CD14-positive monocyte (primary cell): Measurements from ENCODE around the gene MYCBP2. TPM values are rescaled to one million over a fixed set of nuclear protein-coding genes. Genes with fewer than 3 reads are reported as not detected.

ENCODE experiments used
- DNase-seq, 3 donors: peaks; one replicate each; pipeline ENCODE4 v3.0.0-alpha.2; 2011 to 2022
- H2AFZ ChIP-seq: 2 replicates; pipeline ENCODE4 v1.6.0; 2012; ENCODE audit warnings: mild to moderate bottlenecking, low read depth, low read length, inconsistent platforms; ENCODE audit not compliant: insufficient read depth, poor library complexity, severe bottlenecking
- H3K27ac ChIP-seq, 2 donors: 1 replicate in 1 of 2; 2 replicates in 1 of 2; pipeline ENCODE4 v1.5.1; 2012 to 2013; ENCODE audit warnings: low read length in 2 of 2, control low read depth in 1 of 2, inconsistent platforms in 1 of 2, low read depth in 1 of 2, mild to moderate bottlenecking in 1 of 2
- H3K27me3 ChIP-seq, 2 donors: one replicate each; pipeline versions ENCODE4 v1.6.0 to v1.6.1; 2011 to 2013; ENCODE audit warnings: low read length in 2 of 2; ENCODE audit not compliant: control insufficient read depth in 2 of 2, insufficient read depth in 2 of 2
- H3K36me3 ChIP-seq, 2 donors: replicated peaks in 1 of 2; 1 replicate in 1 of 2; 2 replicates in 1 of 2; pipeline versions ENCODE4 v1.5.1 to v1.6.1; 2012 to 2013; ENCODE audit warnings: low read length in 2 of 2, control low read depth in 1 of 2, inconsistent platforms in 1 of 2, mild to moderate bottlenecking in 1 of 2; ENCODE audit not compliant: insufficient read depth in 2 of 2, control insufficient read depth in 1 of 2
- H3K4me1 ChIP-seq, 2 donors: 1 replicate in 1 of 2; 2 replicates in 1 of 2; pipeline versions ENCODE4 v1.5.1 to v1.6.1; 2012 to 2013; ENCODE audit warnings: low read length in 2 of 2, control low read depth in 1 of 2, inconsistent platforms in 1 of 2, mild to moderate bottlenecking in 1 of 2, moderate library complexity in 1 of 2; ENCODE audit not compliant: insufficient read depth in 2 of 2, control insufficient read depth in 1 of 2
- H3K4me2 ChIP-seq: replicated peaks from 2 replicates; pipeline ENCODE3; 2012; ENCODE audit warnings: low read length, moderate library complexity, mild to moderate bottlenecking; ENCODE audit not compliant: poor library complexity, severe bottlenecking; ENCODE audit errors: extremely low read depth
- H3K4me3 ChIP-seq, 3 experiments: fragments of 200-600 bp in 1 of 3; sonication (generic) in 1 of 3; replicated peaks in 1 of 3; 1 replicate in 2 of 3; 2 replicates in 1 of 3; pipeline ENCODE4 v1.5.1; 2011 to 2013; ENCODE audit warnings: low read length in 3 of 3, mild to moderate bottlenecking in 3 of 3, control low read depth in 2 of 3, low read depth in 2 of 3, inconsistent platforms in 1 of 3, moderate library complexity in 1 of 3
- H3K79me2 ChIP-seq: 2 replicates; pipeline ENCODE4 v1.6.0; 2012; ENCODE audit warnings: mild to moderate bottlenecking, control low read depth, inconsistent platforms, low read length, moderate library complexity; ENCODE audit not compliant: insufficient read depth
- H3K9ac ChIP-seq: 2 replicates; pipeline ENCODE4 v1.6.0; 2017; ENCODE audit warnings: low read length, mild to moderate bottlenecking; ENCODE audit not compliant: insufficient read depth, poor library complexity, severe bottlenecking
- H3K9me3 ChIP-seq, 2 donors: replicated peaks in 1 of 2; 1 replicate in 1 of 2; 2 replicates in 1 of 2; pipeline versions ENCODE4 v1.5.1 to v1.6.1; 2012 to 2013; ENCODE audit warnings: low read length in 2 of 2, control low read depth in 1 of 2; ENCODE audit not compliant: control insufficient read depth in 1 of 2, insufficient read depth in 1 of 2
- H4K20me1 ChIP-seq: 2 replicates; pipeline ENCODE4 v1.6.0; 2012; ENCODE audit warnings: mild to moderate bottlenecking, low read length, control low read depth, moderate library complexity; ENCODE audit not compliant: insufficient read depth
- H3K27ac Mint-ChIP-seq, 7 donors: one replicate each; pipeline ENCODE4 v1.8.0; 2020; ENCODE audit warnings: mild to moderate bottlenecking in 7 of 7, mixed read lengths in 7 of 7, moderate library complexity in 6 of 7, inconsistent platforms in 2 of 7
- H3K27me3 Mint-ChIP-seq, 3 donors: one replicate each; pipeline ENCODE4 v1.8.0; 2021 to 2022; ENCODE audit warnings: low read depth in 3 of 3, mild to moderate bottlenecking in 3 of 3, mixed read lengths in 3 of 3, moderate library complexity in 3 of 3, inconsistent platforms in 1 of 3
- H3K36me3 Mint-ChIP-seq, 2 donors: one replicate each; pipeline ENCODE4 v1.8.0; 2020; ENCODE audit warnings: mixed read lengths in 2 of 2, inconsistent platforms in 1 of 2, mild to moderate bottlenecking in 1 of 2
- H3K4me1 Mint-ChIP-seq: one replicate; pipeline ENCODE4 v1.8.0; 2020; ENCODE audit warnings: mild to moderate bottlenecking, mixed read lengths
- H3K4me3 Mint-ChIP-seq, 2 donors: one replicate each; pipeline ENCODE4 v1.8.0; 2020; ENCODE audit warnings: mild to moderate bottlenecking in 2 of 2, mixed read lengths in 2 of 2, moderate library complexity in 1 of 2
- H3K9me3 Mint-ChIP-seq, 7 donors: one replicate each; pipeline ENCODE4 v1.8.0; 2020 to 2022; ENCODE audit warnings: mixed read lengths in 7 of 7, mild to moderate bottlenecking in 6 of 7, moderate library complexity in 6 of 7, inconsistent platforms in 2 of 7
- CTCF ChIP-seq: fragments of 200-600 bp; IDR thresholded peaks from one replicate; pipeline ENCODE4 v1.8.0; 2022; ENCODE audit warnings: antibody characterized with exemption, mild to moderate bottlenecking
- WGBS: methylation state at CpG from one replicate; pipeline ENCODE4 v1.1.5; 2013; ENCODE audit warnings: missing lambda C conversion rate; ENCODE audit not compliant: insufficient coverage; 5-methylcytosine and 5-hydroxymethylcytosine counted together
- intact Hi-C, 2 donors: fragments of 100-400 bp; cut with micrococcal nuclease; formaldehyde crosslinking; loops; one replicate each; pipeline versions ENCODE4 v1.15.0 to v1.15.1; 2023
- polyA plus RNA-seq, 3 donors: library from polyadenylated mRNA; depleted of rRNA in 1 of 3; unstranded in 2 of 3; stranded (reverse) in 1 of 3; fragments of 300-500 nt in 2 of 3; fragments of >200 nt in 1 of 3; fragmentation: Illumina TruSeq in 2 of 3; gene quantifications; 1 replicate in 2 of 3; 2 replicates in 1 of 3; pipeline ENCODE4 v1.2.3, GENCODE V29; 2012 to 2021

Gene MYCBP2
- polyA plus RNA-seq, 3 donors: 7.6 to 51.5 (median 14.4) TPM

DNA sequence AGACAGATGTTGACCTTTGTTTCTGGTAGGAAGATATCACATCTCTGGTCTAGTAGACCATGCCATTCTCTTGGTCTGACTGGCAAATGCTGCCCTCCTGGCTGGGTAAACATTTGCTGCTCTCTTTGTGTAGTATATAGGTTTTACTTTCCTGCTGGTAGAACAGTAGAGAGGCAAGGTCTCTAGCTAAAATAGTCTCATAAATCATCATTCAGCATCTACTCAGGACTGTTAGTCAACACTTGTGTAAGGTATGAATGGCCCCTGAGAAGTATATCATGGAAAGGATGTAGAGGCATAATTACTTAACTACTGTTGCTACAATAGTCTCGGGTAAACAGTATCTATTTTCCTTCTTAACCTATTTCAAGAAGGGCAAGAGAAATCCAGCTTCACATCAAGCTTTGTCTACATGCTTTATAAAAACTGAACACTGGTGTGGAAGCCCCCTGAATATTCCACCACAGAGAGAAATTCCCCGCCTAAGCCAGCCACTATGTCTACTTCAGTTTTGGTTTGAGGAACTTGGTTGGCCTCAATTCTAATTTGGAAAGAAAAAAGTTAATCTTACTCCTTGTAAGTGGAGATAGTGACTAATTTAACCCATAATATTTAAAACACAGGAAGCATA, 18.4 kb upstream of the MYCBP2 start:
- Mint-ChIP-seq H3K27ac (peak overlapping the region in 4 of 7 donors; percentile 20 to 61 (median 48)), H3K4me3 (no peak overlapping the region), H3K27me3 (no peaks in the 10 kb centered on the region), H3K36me3 (no peaks in the 10 kb centered on the region), H3K4me1 (peaks cover 40% of the 10 kb centered on the region), H3K9me3 (no peaks in the 10 kb centered on the region)
- no peaks in the 10 kb centered on the region for H3K9me3 ChIP-seq
- no peaks in the 10 kb centered on the region for H3K27me3 ChIP-seq
- peak in 1 of 3 donors; percentile 30 for DNase-seq
- no CpG with 5 or more reads among the region's 2 CpGs for WGBS
- H2AFZ ChIP-seq: peak overlapping the region; percentile 14
- peak overlapping the region in 1 of 2 donors; percentile 9 for H3K27ac ChIP-seq
- no peak overlapping the region for H3K9ac ChIP-seq
- H3K4me1 ChIP-seq: peaks cover 21 to 28% of the 10 kb centered on the region in 2 donors
- no peaks in the 10 kb centered on the region for H3K36me3 ChIP-seq
- intact Hi-C loops: loop anchor here in 1 of 2 donors (10.0 kb wide), 1 partner anchor 50 kb away; no protein-coding TSS in a partner anchor
- no peaks in the 10 kb centered on the region for H3K79me2 ChIP-seq
- TF ChIP-seq CTCF: no peak
- H3K4me2 ChIP-seq: no peak overlapping the region
- no peak overlapping the region for H3K4me3 ChIP-seq
- no peaks in the 10 kb centered on the region for H4K20me1 ChIP-seq

- no peak for TF ChIP-seq CTCF
- intact Hi-C loops: loop anchor here in 1 of 2 donors (10.0 kb wide), 1 partner anchor 49 kb away; no protein-coding TSS in a partner anchor
- H3K9ac ChIP-seq: no peak overlapping the region
Observed at GRCh38 chr13:77343841-77344240, 16.9 kb upstream of the MYCBP2 start.

More at GRCh38 chr13:77343841-77344240, 16.9 kb upstream of the MYCBP2 start:
- Histone ChIP-seq H3K36me3 (no peaks in the 10 kb centered on the region), H3K4me1 (peaks cover 21 to 28% of the 10 kb centered on the region in 2 donors), H4K20me1 (no peaks in the 10 kb centered on the region), H3K4me3 (no peak overlapping the region), H3K9me3 (no peaks in the 10 kb centered on the region), H3K4me2 (no peak overlapping the region), H3K27ac (no peak overlapping the region), H2AFZ (no peak overlapping the region), H3K79me2 (no peaks in the 10 kb centered on the region), H3K27me3 (no peaks in the 10 kb centered on the region)
- no peak overlapping the region for H3K27ac Mint-ChIP-seq
- DNase-seq: no peak
- no peaks in the 10 kb centered on the region for H3K9me3 Mint-ChIP-seq
- no peaks in the 10 kb centered on the region for H3K27me3 Mint-ChIP-seq
- H3K36me3 Mint-ChIP-seq: no peaks in the 10 kb centered on the region
- H3K4me1 Mint-ChIP-seq: peaks cover 40% of the 10 kb centered on the region
- H3K4me3 Mint-ChIP-seq: no peak overlapping the region
- WGBS: no CpG with 5 or more reads among the region's 4 CpGs
